Stomach smooth muscle (tissue), 2 donors: ENCODE results near the gene NME7.

Experiments used
- H3K27ac ChIP-seq: one replicate; pipeline ENCODE4 v1.7.0; 2013; ENCODE audit warnings: mild to moderate bottlenecking, low read length, inconsistent platforms
- H3K27me3 ChIP-seq, 2 donors: one replicate each; pipeline ENCODE4 v1.7.0; 2013; ENCODE audit warnings: low read length in 2 of 2; ENCODE audit not compliant: insufficient read depth in 2 of 2, control insufficient read depth in 1 of 2
- H3K36me3 ChIP-seq, 2 donors: one replicate each; pipeline ENCODE4 v1.7.0; 2013; ENCODE audit warnings: low read length in 2 of 2; ENCODE audit not compliant: control insufficient read depth in 2 of 2, insufficient read depth in 2 of 2
- H3K4me1 ChIP-seq: one replicate; pipeline ENCODE4 v1.7.0; 2013; ENCODE audit warnings: low read length; ENCODE audit not compliant: control insufficient read depth, insufficient read depth
- H3K4me3 ChIP-seq, 2 donors: one replicate each; pipeline ENCODE4 v1.7.0; 2013; ENCODE audit warnings: low read length in 2 of 2
- H3K9ac ChIP-seq, 2 donors: one replicate each; pipeline ENCODE4 v1.7.0; 2013; ENCODE audit warnings: low read length in 2 of 2, mild to moderate bottlenecking in 1 of 2
- H3K9me3 ChIP-seq, 2 donors: one replicate each; pipeline ENCODE4 v1.7.0; 2013; ENCODE audit warnings: low read length in 2 of 2; ENCODE audit not compliant: control insufficient read depth in 2 of 2
- donor health status: healthy.
- donor health status: Pancreatic carcinoma.

The NME7 gene

GRCh38 chr1:169142129-169142528 lies 225.5 kb downstream of the NME7 start:
- Histone ChIP-seq H3K4me3 (no peak overlapping the region), H3K4me1 (no peaks in the 10 kb centered on the region), H3K36me3 (no peaks in the 10 kb centered on the region), H3K27ac (no peak overlapping the region), H3K9ac (no peak overlapping the region), H3K9me3 (no peaks in the 10 kb centered on the region), H3K27me3 (no peaks in the 10 kb centered on the region)

DNA sequence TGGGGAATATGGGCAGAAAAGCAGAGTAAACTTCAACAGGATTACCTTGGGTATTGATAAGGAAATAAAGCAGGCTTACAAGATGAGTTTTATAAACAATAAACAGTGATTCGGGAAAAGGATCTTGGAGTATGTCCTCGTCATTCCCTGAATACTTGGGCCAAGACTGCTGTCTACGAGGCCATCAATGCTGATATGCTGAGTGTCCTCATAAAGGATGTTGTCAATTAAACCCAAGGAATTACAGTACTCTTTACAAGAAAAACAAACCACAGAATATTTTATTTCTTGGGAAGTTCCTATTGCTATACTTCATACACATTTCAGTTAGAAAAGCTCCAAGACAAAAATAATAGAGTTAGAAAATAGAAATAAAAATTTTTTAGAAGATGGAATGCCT lies 226.2 kb downstream of the NME7 start:
- Histone ChIP-seq H3K9me3 (no peaks in the 10 kb centered on the region), H3K4me1 (no peaks in the 10 kb centered on the region), H3K27me3 (no peaks in the 10 kb centered on the region), H3K36me3 (no peaks in the 10 kb centered on the region), H3K4me3 (no peak overlapping the region), H3K27ac (no peak overlapping the region), H3K9ac (no peak overlapping the region)

DNA sequence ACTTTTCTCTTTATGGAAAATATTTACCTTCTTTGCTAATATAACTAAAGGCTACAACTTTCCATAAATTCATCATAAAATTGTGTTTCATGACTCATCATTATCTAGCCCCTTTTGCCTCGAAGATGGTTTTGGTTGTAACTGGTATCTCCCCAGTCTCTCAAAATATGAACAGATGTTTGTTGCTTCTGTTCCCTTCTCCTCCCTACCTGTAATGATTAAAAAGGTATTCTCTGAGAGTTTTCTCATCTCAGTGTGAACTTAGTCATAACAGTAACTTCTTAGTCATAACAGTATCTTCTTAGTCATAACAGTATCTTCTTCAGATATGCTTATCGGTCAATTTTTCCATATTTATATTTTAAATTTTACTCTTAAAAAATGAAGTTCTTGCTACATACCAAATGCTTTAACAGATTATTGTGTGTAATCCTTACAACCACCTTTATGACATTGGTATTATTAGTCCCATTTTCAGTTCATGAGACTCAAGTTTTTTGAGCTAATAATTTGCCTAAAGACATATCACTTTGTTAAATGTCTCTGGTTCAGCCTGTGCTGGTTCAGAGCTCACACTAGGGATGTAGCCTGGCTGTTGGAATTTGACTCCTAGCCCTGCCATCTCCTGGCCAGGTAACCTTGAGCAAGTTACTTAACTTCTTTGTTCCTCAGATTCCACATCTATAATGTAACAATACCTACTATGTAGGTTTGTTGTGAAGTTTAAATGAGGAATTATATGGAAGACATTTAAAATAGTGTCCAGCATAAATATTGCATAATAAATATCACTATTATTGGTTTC lies 228.5 kb downstream of the NME7 start:
- H3K27ac ChIP-seq: no peak overlapping the region
- no peaks in the 10 kb centered on the region for H3K36me3 ChIP-seq
- H3K4me1 ChIP-seq: no peaks in the 10 kb centered on the region
- no peaks in the 10 kb centered on the region for H3K9me3 ChIP-seq
- H3K9ac ChIP-seq: no peak overlapping the region
- H3K27me3 ChIP-seq: no peaks in the 10 kb centered on the region
- no peak overlapping the region for H3K4me3 ChIP-seq

- no peaks in the 10 kb centered on the region for H3K27me3 ChIP-seq
- no peaks in the 10 kb centered on the region for H3K9me3 ChIP-seq
- H3K36me3 ChIP-seq: peaks cover 0 to 5% of the 10 kb centered on the region in 2 donors
- H3K4me1 ChIP-seq: no peaks in the 10 kb centered on the region
- no peak overlapping the region for H3K27ac ChIP-seq
- no peak overlapping the region for H3K9ac ChIP-seq
- H3K4me3 ChIP-seq: no peak overlapping the region
Measured at GRCh38 chr1:169137357-169137756, 230.2 kb downstream of the NME7 start.

GRCh38 chr1:169133801-169134502 lies 233.6 kb downstream of the NME7 start:
- Histone ChIP-seq H3K27ac (no peak overlapping the region), H3K4me3 (no peak overlapping the region), H3K4me1 (no peaks in the 10 kb centered on the region), H3K9me3 (no peaks in the 10 kb centered on the region), H3K36me3 (peaks cover 7 to 20% of the 10 kb centered on the region in 2 donors), H3K27me3 (no peaks in the 10 kb centered on the region), H3K9ac (no peak overlapping the region)

GRCh38 chr1:169133228-169133576 lies 234.4 kb downstream of the NME7 start:
- Histone ChIP-seq H3K36me3 (peaks cover 9 to 27% of the 10 kb centered on the region in 2 donors), H3K9ac (no peak overlapping the region), H3K4me3 (no peak overlapping the region), H3K27ac (no peak overlapping the region), H3K4me1 (no peaks in the 10 kb centered on the region), H3K9me3 (no peaks in the 10 kb centered on the region), H3K27me3 (no peaks in the 10 kb centered on the region)

GRCh38 chr1:169132512-169133227 lies 234.9 kb downstream of the NME7 start:
- Histone ChIP-seq H3K4me3 (no peak overlapping the region), H3K27me3 (no peaks in the 10 kb centered on the region), H3K9me3 (no peaks in the 10 kb centered on the region), H3K27ac (no peak overlapping the region), H3K4me1 (no peaks in the 10 kb centered on the region), H3K9ac (no peak overlapping the region), H3K36me3 (peaks cover 11 to 27% of the 10 kb centered on the region in 2 donors)

- Histone ChIP-seq H3K27ac (no peak overlapping the region), H3K4me1 (no peaks in the 10 kb centered on the region), H3K36me3 (peaks cover 17 to 35% of the 10 kb centered on the region in 2 donors)
Measured at GRCh38 chr1:169130683-169131082, 236.9 kb downstream of the NME7 start.

DNA sequence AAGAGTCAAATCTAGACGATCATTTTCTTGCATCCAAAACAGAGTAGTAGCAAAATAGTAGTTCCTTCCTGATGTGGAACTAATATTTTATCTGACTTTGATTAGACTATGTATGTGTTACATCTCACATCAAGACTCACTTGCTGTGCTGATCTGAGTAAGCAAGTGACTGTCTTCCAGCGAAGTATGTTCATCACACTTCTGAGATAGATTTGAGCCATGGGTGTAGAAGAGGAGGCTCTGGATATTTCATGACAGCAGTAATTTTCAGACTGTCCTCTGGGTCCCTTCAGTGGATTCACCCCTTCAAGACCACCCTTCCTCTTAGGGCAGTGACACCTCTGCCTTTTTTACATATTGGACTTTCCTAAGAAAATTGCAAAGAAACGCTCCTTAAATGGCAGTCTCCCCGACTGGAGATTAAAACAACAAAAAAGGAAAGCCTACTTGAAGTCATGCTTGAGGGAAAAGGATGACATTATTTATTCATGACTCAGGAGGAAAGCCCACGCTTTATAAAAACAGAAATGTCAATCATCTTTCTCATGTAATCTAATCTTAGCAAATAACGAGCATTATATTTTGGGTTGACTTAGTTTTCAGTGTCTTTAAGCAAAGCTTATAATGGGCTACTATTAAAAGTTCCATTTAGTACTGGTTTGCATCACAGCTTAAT lies 238.3 kb downstream of the NME7 start:
- Histone ChIP-seq H3K27me3 (no peaks in the 10 kb centered on the region), H3K4me1 (no peaks in the 10 kb centered on the region), H3K27ac (no peak overlapping the region), H3K4me3 (no peak overlapping the region), H3K9me3 (no peaks in the 10 kb centered on the region), H3K36me3 (peaks cover 20 to 41% of the 10 kb centered on the region in 2 donors), H3K9ac (no peak overlapping the region)

More at GRCh38 chr1:169130683-169131082, 236.9 kb downstream of the NME7 start:
- H3K9me3 ChIP-seq: no peaks in the 10 kb centered on the region
- H3K4me3 ChIP-seq: no peak overlapping the region
- no peak overlapping the region for H3K9ac ChIP-seq
- H3K27me3 ChIP-seq: no peaks in the 10 kb centered on the region

DNA sequence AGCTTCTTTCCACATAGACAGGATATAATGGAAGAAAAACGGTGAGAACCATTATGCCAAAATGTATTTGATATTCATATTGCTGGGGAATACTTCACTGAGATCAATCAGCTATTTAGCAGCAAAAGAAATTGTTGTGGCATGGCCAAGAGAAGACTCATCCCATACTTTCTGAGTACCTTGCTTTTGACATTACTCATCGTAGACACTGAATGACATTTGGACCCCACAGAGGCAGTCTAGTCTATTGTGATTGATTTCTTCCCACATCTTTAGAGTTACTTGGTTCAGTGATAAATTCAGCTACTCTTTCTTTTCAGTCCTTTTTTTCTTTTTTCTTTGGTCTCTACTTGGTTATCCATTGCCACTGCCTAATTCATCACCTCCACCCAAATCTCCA lies 239.0 kb downstream of the NME7 start:
- Histone ChIP-seq H3K9ac (no peak overlapping the region), H3K27me3 (no peaks in the 10 kb centered on the region), H3K36me3 (peaks cover 20 to 41% of the 10 kb centered on the region in 2 donors), H3K4me3 (no peak overlapping the region), H3K27ac (no peak overlapping the region), H3K4me1 (no peaks in the 10 kb centered on the region), H3K9me3 (no peaks in the 10 kb centered on the region)
